NCI-H1092 treated with DMSO at 0.1 percent for 48 hours (cell line): ENCODE data around the gene USP48.
"Not testable (repeated sequence)": the region's sequence is repeated elsewhere in the genome, so short reads cannot be mapped to it uniquely, and the experiment has no call there.

Source experiments
- DNase-seq: peaks from one replicate; lab custom pipeline; 2025; lab: John Stamatoyannopoulos, UW

USP48 gene

GRCh38 chr1:21634806-21635535, 148.0 kb downstream of the USP48 start:
- DNase-seq = no peak

GRCh38 chr1:21633992-21634805, 148.8 kb downstream of the USP48 start:
- DNase-seq = no peak

- DNase-seq = no peak
These were observed 149.7 kb downstream of the USP48 start for GRCh38 chr1:21633141-21633755.

- no peak for DNase-seq
These were observed 150.7 kb downstream of the USP48 start for GRCh38 chr1:21631944-21632887.

GRCh38 chr1:21631590-21631943, 151.4 kb downstream of the USP48 start:
- DNase-seq = not testable (repeated sequence)

GRCh38 chr1:21630571-21631343, 152.2 kb downstream of the USP48 start:
- DNase-seq = no peak

- no peak for DNase-seq
These were observed 153.0 kb downstream of the USP48 start for GRCh38 chr1:21629971-21630370.

GRCh38 chr1:21628798-21629393, 154.1 kb downstream of the USP48 start:
- DNase-seq = no peak
